GM12878 (cell line): Measurements from ENCODE around the gene GPATCH11. TPM values are rescaled to one million over a fixed set of nuclear protein-coding genes. Genes with fewer than 3 reads are reported as not detected.

Experiments used
- ATAC-seq: fragments of 200-7000 bp; cut with Tn5 transposase; 3 replicates; pipeline ENCODE4 v1.9.1; 2020; ENCODE audit warnings: mild to moderate bottlenecking, moderate library complexity
- BruUV-seq: library from RNA; stranded (reverse); fragments of 400-500 nt; replicated peaks from 2 replicates; lab custom pipeline; 2021; lab: Mats Ljungman, UMichigan
- CTCF ChIA-PET: fragments of 300-600 bp; sonication (Branson Sonifier 250); formaldehyde crosslinking; extraction: SDS; loops from one replicate; lab custom pipeline; 2021; ENCODE audit warnings: inconsistent platforms; lab: Yijun Ruan, JAX
- POLR2A ChIA-PET: fragments of 350-600 bp; formaldehyde crosslinking; extraction: SDS; loops from one replicate; lab custom pipeline; 2021; ENCODE audit warnings: inconsistent platforms; lab: Charles Lee
- RAD21 ChIA-PET: fragments of 300-600 bp; sonication (Branson Sonifier 250); formaldehyde crosslinking; loops from one replicate; lab custom pipeline; 2023; ENCODE audit warnings: antibody characterized with exemption; ENCODE audit not compliant: unreplicated experiment; lab: Charles Lee
- SMC1A ChIA-PET: fragments of 300-600 bp; sonication (Branson Sonifier 250); formaldehyde crosslinking; loops from one replicate; lab custom pipeline; 2023; ENCODE audit not compliant: unreplicated experiment, uncharacterized antibody; lab: Charles Lee
- DNase-seq: peaks from one replicate; pipeline ENCODE4 v3.0.0-alpha.2; 2011; ENCODE audit warnings: low read depth, low spot score
- FAIRE-seq: peaks from 3 replicates; lab custom pipeline; 2011; peaks lifted over from hg19 to GRCh38; lab: Jason Lieb, UNC
- H2AFZ ChIP-seq: 2 replicates; pipeline ENCODE4 v1.6.0; 2011; ENCODE audit warnings: low read depth, low read length, control low read depth; ENCODE audit not compliant: control insufficient read depth
- H3K27ac ChIP-seq: 2 replicates; pipeline ENCODE4 v1.5.1; 2011; ENCODE audit warnings: control low read depth; ENCODE audit not compliant: control insufficient read depth, insufficient read depth
- H3K27me3 ChIP-seq, 2 experiments: replicated peaks in 1 of 2; 2 replicates each; pipeline versions ENCODE4 v1.6.0 to v1.6.1; 2011; ENCODE audit warnings: low read length in 1 of 2; ENCODE audit not compliant: control insufficient read depth in 2 of 2, insufficient read depth in 2 of 2
- H3K36me3 ChIP-seq, 2 experiments: 2 replicates each; pipeline ENCODE4 v1.5.1; 2011; ENCODE audit warnings: low read length in 1 of 2; ENCODE audit not compliant: control insufficient read depth in 2 of 2, insufficient read depth in 2 of 2
- H3K4me1 ChIP-seq: 2 replicates; pipeline ENCODE4 v1.6.1; 2011; ENCODE audit warnings: mild to moderate bottlenecking, low read length, moderate library complexity, mixed read lengths; ENCODE audit not compliant: control insufficient read depth, insufficient read depth
- H3K4me2 ChIP-seq: 2 replicates; pipeline ENCODE4 v1.6.0; 2011; ENCODE audit warnings: control low read depth; ENCODE audit not compliant: control insufficient read depth, insufficient read depth
- H3K4me3 ChIP-seq: fragments of 200-600 bp; sonication (generic); 2 replicates; pipeline ENCODE4 v1.5.1; 2016
- H3K79me2 ChIP-seq: 2 replicates; pipeline ENCODE4 v1.6.0; 2011; ENCODE audit warnings: low read length; ENCODE audit not compliant: control insufficient read depth, insufficient read depth
- H3K9ac ChIP-seq: 2 replicates; pipeline ENCODE4 v1.8.0; 2011; ENCODE audit warnings: low read length, control low read depth, mixed read lengths; ENCODE audit not compliant: control insufficient read depth, insufficient read depth
- H3K9me3 ChIP-seq: replicated peaks from 3 replicates; pipeline ENCODE4 v1.5.1; 2011; ENCODE audit warnings: mild to moderate bottlenecking, low read length; ENCODE audit not compliant: control insufficient read depth, insufficient read depth
- H4K20me1 ChIP-seq: 2 replicates; pipeline ENCODE4 v1.6.0; 2011; ENCODE audit not compliant: control insufficient read depth, insufficient read depth
- ATF7 ChIP-seq: fragments of 450-650 bp; IDR thresholded peaks from 2 replicates; pipeline ENCODE4 v1.6.1; 2016; ENCODE audit warnings: low read depth, mild to moderate bottlenecking
- BCL11A ChIP-seq: IDR thresholded peaks from 2 replicates; pipeline ENCODE4 v1.6.1; 2011; ENCODE audit warnings: low read depth, low read length
- GABPA ChIP-seq: IDR thresholded peaks from 2 replicates; pipeline ENCODE4 v1.6.1; 2014; ENCODE audit warnings: antibody characterized with exemption, low read depth, mild to moderate bottlenecking, inconsistent platforms
- SMC3 ChIP-seq: IDR thresholded peaks from 2 replicates; pipeline ENCODE4 v1.6.1; 2011; ENCODE audit warnings: low read length, improper control_type of control experiment, borderline replicate concordance
- YBX1 ChIP-seq: fragments of 450-650 bp; IDR thresholded peaks from 2 replicates; pipeline ENCODE4 v1.6.1; 2016; ENCODE audit warnings: antibody characterized with exemption
- WGBS: methylation state at CpG from one replicate; pipeline ENCODE4 v1.1.6; 2016; ENCODE audit warnings: low lambda C conversion rate; ENCODE audit not compliant: insufficient replicate concordance, insufficient coverage; ENCODE audit errors: missing lambda C conversion rate; 5-methylcytosine and 5-hydroxymethylcytosine counted together
- in situ Hi-C: fragments of 300-500 bp; cut with MboI; formaldehyde crosslinking; loops from 9 replicates; pipeline ENCODE4 v1.14.3; 2018; ENCODE audit warnings: mixed read lengths
- intact Hi-C: fragments of 100-400 bp; cut with micrococcal nuclease; formaldehyde crosslinking; loops from one replicate; pipeline ENCODE4 v1.14.2; 2022; ENCODE audit not compliant: unreplicated experiment
- polyA plus RNA-seq, 11 experiments: library from polyadenylated mRNA; depleted of rRNA in 4 of 11; unstranded in 6 of 11; stranded (reverse) in 5 of 11; fragments of >200 nt; fragmentation: Nextera tagmentation in 4 of 11; fragmentation: Illumina TruSeq in 1 of 11; extraction: Ambion mirVana in 4 of 11; extraction: Trizol in 1 of 11; gene quantifications; 1 replicate in 1 of 11; 2 replicates in 10 of 11; pipeline versions ENCODE4 v1.2.1 to v1.2.3, GENCODE V29; 2011 to 2016; ENCODE audit warnings: inconsistent platforms in 2 of 11, missing spikeins in 2 of 11, low read depth in 1 of 11
- total RNA-seq, 4 experiments: library from RNA; depleted of rRNA in 3 of 4; stranded (reverse); fragments of >200 nt in 3 of 4; fragmentation: Illumina TruSeq in 1 of 4; extraction: Trizol in 1 of 4; gene quantifications; 2 replicates each; pipeline versions ENCODE4 v1.2.1 to v1.2.3, GENCODE V29; 2013 to 2021
- TF ChIP-seq, protein P1 (sequence below): IDR thresholded peaks from 2 replicates; pipeline ENCODE4 v1.6.1; 2012; ENCODE audit warnings: low read depth, low read length, improper control_type of control experiment
- TF ChIP-seq, protein P2 (sequence below): fragments of 450-650 bp; IDR thresholded peaks from 2 replicates; pipeline ENCODE4 v1.6.1; 2016; ENCODE audit warnings: mild to moderate bottlenecking

Gene GPATCH11
- total and polyA plus RNA-seq, 10 of the 15 experiments (the other 5 are each of a cell fraction or from before 2014, with no cell fraction given): 11.5 to 31.8 (median 16.5) TPM

- FAIRE-seq (no peak), ATAC-seq (no peak), DNase-seq (no peak)
- POLR2A ChIA-PET: no interaction called here
- BruUV-seq: no TSS peak
- Histone ChIP-seq H3K27me3 (no peaks in the 10 kb centered on the region), H3K4me1 (no peaks in the 10 kb centered on the region), H3K4me2 (no peak overlapping the region), H3K36me3 (peaks cover 0 to 27% of the 10 kb centered on the region in 2 experiments; a peak in 3 of 4 replicates), H2AFZ (no peak overlapping the region), H3K9ac (no peak overlapping the region), H3K79me2 (no peaks in the 10 kb centered on the region; the same call in 1 of the 2 replicates), H3K9me3 (no peaks in the 10 kb centered on the region), H3K27ac (no peak overlapping the region), H3K4me3 (no peak overlapping the region), H4K20me1 (no peaks in the 10 kb centered on the region)
- TF ChIP-seq, protein P1, sequence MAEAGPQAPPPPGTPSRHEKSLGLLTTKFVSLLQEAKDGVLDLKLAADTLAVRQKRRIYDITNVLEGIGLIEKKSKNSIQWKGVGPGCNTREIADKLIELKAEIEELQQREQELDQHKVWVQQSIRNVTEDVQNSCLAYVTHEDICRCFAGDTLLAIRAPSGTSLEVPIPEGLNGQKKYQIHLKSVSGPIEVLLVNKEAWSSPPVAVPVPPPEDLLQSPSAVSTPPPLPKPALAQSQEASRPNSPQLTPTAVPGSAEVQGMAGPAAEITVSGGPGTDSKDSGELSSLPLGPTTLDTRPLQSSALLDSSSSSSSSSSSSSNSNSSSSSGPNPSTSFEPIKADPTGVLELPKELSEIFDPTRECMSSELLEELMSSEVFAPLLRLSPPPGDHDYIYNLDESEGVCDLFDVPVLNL: no peak
- TF ChIP-seq ATF7 (0 out of 2 replicates have a peak, but pooled peaks have one; percentile 25), GABPA (no peak)
- SMC1A ChIA-PET: interaction anchor here (0.7 to 1.5 kb wide), 3 partner anchors 10 to 18 kb away, joined by 3 read pairs; partner anchors contain the start of genes GPATCH11 and HEATR5B
- in situ Hi-C loops (no loop called here), intact Hi-C loops (no loop called here)
- CTCF ChIA-PET: interaction anchor here (1.0 kb wide), 1 partner anchor 116 kb away, joined by 3 read pairs; no protein-coding TSS in a partner anchor
- WGBS: 98% methylated on average over 2 of the region's 2 CpGs
- RAD21 ChIA-PET: no interaction called here
Observed at GRCh38 chr2:37070931-37071330, 13.4 kb upstream of the GPATCH11 start.

GRCh38 chr2:37080266-37080665 is 4.1 kb upstream of the GPATCH11 start:
- 98% methylated on average over 2 of the region's 2 CpGs for WGBS
- Histone ChIP-seq H3K27me3 (no peaks in the 10 kb centered on the region), H2AFZ (no peak overlapping the region), H3K36me3 (peaks cover 0 to 14% of the 10 kb centered on the region in 2 experiments; a peak in 2 of 4 replicates), H3K4me1 (peaks cover 7% of the 10 kb centered on the region; the same call in 1 of the 2 replicates), H3K4me3 (no peak overlapping the region), H3K9me3 (no peaks in the 10 kb centered on the region), H3K9ac (no peak overlapping the region), H3K4me2 (peak overlapping the region; percentile 31), H3K27ac (no peak overlapping the region), H4K20me1 (no peaks in the 10 kb centered on the region), H3K79me2 (peaks cover 36% of the 10 kb centered on the region)
- no TSS peak for BruUV-seq
- TF ChIP-seq, protein P2, sequence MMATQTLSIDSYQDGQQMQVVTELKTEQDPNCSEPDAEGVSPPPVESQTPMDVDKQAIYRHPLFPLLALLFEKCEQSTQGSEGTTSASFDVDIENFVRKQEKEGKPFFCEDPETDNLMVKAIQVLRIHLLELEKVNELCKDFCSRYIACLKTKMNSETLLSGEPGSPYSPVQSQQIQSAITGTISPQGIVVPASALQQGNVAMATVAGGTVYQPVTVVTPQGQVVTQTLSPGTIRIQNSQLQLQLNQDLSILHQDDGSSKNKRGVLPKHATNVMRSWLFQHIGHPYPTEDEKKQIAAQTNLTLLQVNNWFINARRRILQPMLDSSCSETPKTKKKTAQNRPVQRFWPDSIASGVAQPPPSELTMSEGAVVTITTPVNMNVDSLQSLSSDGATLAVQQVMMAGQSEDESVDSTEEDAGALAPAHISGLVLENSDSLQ: no peak
- TF ChIP-seq SMC3 (no peak), YBX1 (no peak), BCL11A (no peak)
- no peak for DNase-seq
- ChIA-PET POLR2A (no interaction called here), SMC1A (interaction anchor here (0.8 to 1.1 kb wide), 2 partner anchors 25 to 36 kb away, joined by 3 to 4 read pairs; no protein-coding TSS in a partner anchor), CTCF (no interaction called here), RAD21 (interaction anchor here (1.0 kb wide), 1 partner anchor 12 kb away, joined by 5 read pairs; no protein-coding TSS in a partner anchor)
- intact Hi-C loops: loop anchor here (5.0 kb wide), 1 partner anchor 113 kb away; the partner anchor contains the start of gene STRN
- in situ Hi-C loops: no loop called here
- no peak for FAIRE-seq
- no peak for ATAC-seq
